WI38 (cell line): ENCODE results near the gene LCN6.
"Not testable (repeated sequence)": the region's sequence is repeated elsewhere in the genome, so short reads cannot be mapped to it uniquely, and the experiment has no call there.

Experiments used
- H3K4me3 ChIP-seq: 2 replicates; pipeline ENCODE4 v1.5.1; 2011; ENCODE audit warnings: low read depth, mild to moderate bottlenecking, control low read depth, low read length
- TF ChIP-seq, protein P1 (sequence below): IDR thresholded peaks from 2 replicates; pipeline ENCODE4 v1.5.1; 2012; ENCODE audit warnings: low read depth, mild to moderate bottlenecking, control low read depth, low read length

The LCN6 gene, protein sequence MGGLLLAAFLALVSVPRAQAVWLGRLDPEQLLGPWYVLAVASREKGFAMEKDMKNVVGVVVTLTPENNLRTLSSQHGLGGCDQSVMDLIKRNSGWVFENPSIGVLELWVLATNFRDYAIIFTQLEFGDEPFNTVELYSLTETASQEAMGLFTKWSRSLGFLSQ

DNA sequence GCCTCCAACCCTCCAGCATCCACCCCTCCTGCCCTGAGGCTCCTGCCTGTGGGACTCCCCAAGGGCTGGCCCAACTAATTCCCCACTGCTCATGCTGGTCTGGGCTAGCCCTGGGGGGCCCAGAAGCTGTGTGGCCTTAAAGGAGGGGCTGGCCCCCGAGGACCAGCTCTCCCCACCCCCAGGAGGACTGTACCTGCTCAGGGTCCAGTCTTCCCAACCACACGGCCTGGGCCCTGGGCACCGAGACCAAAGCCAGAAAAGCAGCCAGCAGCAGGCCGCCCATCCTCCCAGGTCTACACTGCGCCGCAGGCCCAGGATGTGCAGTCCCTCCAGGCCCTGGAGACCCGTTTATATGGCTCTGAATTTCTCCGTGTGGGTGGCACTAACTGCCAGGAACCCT is at the start of gene LCN6:
LCN6 (minus strand) TSS at position 325 of the 400 bp plus-strand sequence; CDS start at position 283, 42 bp downstream.
- no peak within 1 kb of the TSS for H3K4me3 ChIP-seq
- TF ChIP-seq, protein P1, sequence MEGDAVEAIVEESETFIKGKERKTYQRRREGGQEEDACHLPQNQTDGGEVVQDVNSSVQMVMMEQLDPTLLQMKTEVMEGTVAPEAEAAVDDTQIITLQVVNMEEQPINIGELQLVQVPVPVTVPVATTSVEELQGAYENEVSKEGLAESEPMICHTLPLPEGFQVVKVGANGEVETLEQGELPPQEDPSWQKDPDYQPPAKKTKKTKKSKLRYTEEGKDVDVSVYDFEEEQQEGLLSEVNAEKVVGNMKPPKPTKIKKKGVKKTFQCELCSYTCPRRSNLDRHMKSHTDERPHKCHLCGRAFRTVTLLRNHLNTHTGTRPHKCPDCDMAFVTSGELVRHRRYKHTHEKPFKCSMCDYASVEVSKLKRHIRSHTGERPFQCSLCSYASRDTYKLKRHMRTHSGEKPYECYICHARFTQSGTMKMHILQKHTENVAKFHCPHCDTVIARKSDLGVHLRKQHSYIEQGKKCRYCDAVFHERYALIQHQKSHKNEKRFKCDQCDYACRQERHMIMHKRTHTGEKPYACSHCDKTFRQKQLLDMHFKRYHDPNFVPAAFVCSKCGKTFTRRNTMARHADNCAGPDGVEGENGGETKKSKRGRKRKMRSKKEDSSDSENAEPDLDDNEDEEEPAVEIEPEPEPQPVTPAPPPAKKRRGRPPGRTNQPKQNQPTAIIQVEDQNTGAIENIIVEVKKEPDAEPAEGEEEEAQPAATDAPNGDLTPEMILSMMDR, result no peak

DNA sequence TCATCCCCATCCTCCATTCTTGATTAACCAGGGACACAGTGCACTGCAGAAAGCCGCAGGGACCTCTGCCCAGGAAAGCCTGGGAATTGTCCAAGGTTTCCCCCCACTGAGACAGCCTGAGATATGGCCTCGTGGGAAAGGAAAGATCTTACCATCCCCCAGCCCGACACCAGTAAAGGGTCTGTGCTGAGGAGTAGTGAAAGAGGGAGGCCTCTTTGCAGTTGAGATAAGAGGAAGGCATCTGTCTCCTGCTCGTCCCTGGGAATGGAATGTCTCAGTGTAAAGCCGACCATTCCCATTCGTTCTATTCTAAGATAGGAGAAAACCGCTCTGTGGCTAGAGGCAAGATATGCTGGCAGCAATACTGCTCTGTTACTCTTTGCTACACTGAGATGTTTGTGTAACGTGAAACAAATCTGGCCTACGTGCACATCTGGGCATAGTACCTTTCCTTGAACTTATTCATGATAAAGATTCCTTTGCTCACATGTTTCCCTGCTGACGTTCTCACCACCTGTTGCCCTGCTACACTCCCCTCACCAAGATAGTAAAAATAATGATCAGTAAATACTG is 48.5 kb upstream of the LCN6 start:
- not testable (repeated sequence) for H3K4me3 ChIP-seq

DNA sequence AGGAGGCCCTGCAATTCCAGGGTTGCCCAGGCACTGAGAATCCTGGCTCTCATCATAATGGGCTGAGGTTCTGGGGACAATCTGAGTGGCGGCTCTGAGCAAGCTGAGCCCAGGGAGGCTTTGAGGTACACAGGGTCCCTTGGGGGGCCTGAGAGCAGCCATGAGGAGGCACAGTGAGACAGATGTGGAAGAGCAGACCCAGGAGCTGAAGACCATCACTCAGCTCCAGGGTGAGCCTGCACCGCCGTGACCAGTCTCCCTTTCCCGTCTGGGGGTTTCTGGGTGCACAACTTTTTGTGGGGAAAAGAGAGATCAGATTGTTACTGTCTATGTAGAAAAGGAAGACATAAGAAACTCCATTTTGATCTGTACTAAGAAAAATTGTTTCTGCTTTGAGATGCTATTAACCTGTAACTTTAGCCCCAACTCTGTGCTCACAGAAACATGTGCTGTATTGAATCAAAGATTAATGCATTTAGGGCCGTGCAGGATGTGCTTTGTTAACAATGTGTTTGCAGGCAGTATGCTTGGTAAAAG is 48.0 kb upstream of the LCN6 start, which contains the start of gene CCDC183:
CCDC183 (plus strand) TSS at position 101 of the 537 bp plus-strand sequence; CDS start at position 161, 60 bp downstream.
- no peak within 1 kb of the TSS for H3K4me3 ChIP-seq
- TF ChIP-seq, protein P1, result no peak

DNA sequence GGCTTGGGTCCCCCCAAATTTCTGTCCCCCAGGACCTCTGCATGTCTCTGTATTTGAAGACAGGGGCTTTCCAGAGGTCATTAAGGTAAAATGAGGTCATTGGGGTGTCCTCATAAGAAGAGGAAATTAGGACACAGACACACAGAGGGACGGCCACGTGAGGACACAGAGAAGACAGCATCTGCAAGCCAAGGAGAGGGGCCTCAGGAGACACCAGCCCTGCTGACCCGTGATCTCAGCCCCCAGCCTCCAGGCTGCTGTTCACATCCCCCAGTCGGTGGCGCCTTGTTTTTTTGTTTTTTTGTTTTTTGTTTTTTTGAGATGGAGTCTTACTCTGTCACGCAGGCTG is 46.6 kb upstream of the LCN6 start:
- H3K4me3 ChIP-seq, result no peak overlapping the region
- TF ChIP-seq, protein P1, result no peak

DNA sequence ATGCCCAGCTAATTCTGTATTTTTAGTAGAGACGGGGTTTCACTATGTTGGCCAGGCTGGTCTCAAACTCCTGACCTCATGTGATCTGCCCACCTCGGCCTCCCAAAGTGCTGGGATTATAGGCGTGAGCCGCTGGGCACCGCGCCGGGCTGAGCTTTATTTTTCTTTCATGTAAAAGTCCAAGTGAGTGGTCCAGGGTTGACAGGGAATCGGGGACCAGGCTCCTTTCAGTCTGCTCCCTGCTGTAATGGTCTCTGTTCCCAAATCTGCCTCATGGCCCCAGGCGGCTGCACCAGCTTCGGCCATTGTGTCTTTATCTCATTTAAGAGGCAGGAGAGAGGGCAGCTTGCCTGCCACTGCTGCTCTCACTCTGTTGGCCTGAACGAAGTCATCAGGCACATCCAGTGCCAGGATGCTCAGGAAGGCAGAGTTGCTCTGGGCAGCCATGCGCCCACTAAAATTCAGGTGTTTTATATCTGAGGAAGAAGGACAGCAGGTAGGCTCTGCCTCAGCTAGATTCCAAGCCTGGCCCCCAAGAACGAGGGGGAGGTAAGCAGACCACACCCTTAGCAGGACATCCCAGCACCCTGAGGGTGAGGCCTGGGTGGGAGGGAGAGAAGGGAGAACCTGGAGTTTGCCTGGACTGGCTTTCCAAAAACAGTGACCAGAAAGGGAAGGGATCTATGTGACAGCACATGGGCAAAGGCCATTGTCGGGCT is 46.1 kb upstream of the LCN6 start:
- TF ChIP-seq, protein P1, result no peak

DNA sequence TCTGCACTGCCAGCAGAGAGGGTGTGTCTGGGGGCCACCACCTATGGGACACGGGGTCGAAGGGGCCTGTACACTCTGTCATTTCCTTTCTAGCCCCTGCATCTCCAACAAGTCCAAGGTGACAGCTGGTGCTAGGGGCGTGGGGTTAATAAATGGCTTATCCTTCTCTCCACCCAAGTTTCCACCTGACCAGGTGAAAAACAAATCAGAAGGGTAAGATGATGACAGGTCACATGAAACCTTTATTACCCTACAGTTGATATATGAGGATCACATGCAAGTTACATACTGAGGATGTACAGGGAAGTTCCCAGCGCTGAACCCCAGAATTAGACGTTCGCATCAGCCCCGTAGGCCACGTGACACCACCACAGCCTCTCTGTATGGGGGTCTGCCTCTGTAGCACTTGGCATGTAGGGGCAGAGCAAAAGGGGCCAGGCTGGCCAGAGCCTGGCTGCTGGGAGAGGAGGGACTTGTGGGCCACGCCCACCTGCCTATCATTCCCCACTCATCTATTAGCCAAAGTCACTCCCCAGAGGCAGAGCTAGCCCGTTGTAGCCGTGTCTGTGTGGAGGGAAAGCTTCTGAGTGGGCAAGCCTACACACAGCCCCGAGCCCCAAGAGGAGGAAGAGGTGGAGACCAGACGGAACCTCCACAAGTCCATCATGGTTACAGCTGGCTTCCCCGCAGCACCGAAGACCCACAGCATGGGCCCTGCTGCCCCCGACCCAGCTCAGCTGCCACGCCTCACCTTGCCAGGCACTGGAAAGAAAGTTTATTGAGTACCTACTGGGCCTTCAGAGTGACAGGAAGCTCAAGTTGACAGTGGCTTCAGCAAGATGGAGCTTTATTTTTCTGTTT is 45.0 kb upstream of the LCN6 start:
- TF ChIP-seq, protein P1, result no peak

More for the DNA sequence above, 46.1 kb upstream of the LCN6 start:
- H3K4me3 ChIP-seq, result no peak overlapping the region

DNA sequence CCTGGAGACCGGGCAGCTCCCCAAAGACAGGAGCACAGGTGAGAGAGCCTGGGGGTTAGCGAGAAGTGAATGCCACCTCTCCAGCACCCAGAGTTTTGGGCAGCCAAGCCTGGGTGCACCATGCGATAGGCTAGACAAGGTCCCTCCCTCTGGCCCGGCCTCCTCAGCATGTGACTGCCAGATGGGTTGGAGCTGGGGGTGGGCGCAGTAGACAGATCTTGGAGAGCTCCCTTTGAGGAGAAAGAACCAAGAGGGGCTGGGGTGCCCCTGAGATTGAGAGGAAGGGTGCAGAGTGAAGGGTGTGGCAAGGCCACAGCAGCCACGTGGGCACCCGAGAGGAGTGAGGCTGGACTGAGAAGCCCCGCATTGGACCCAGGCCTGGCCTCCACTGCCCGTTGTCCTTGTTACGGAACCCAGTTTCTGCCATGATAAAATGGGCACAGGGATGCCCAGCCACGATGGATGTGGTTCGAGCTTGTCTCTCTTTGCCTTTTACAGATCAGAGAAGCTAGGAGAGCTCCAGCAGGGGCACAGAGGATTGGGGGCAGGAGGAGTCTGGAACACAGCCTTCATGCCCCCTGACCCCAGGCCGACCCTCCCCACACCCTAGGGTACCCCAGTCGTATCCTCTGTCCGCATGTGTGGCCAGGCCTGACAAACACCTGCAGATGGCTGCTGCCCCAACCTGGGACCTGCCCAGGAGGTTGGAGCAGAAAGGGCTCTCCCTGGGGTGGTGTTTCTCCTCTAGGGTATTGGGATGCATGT is 44.2 kb upstream of the LCN6 start:
- TF ChIP-seq, protein P1, result no peak
- peak overlapping the region; percentile 85 for H3K4me3 ChIP-seq

More for the DNA sequence above, 45.0 kb upstream of the LCN6 start:
- no peak overlapping the region for H3K4me3 ChIP-seq
